ENCODE results near the gene EPSTI1.
"Not testable (repeated sequence)": the region's sequence is repeated elsewhere in the genome, so short reads cannot be mapped to it uniquely, and the experiment has no call there.

Gene EPSTI1

DNA sequence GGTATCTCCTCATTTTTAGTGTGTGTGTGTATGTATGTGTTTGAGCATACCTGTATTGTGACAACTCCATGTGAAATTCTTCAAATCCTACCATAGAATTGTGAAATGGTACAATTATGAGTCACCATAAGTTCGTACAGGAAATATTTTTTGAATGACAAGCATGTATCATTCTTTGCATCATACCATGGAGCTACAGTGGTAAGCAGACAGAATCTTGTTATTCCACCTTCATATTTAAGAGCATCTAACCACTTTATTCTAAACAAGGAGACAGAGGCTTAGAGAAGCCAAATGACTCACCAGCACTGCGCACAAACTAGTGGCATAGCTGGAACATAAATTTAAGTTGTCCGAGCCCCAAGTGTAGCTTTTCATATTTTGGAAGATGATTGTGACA lies 4.5 kb upstream of the EPSTI1 start:
- DNase-seq (ENCODE audit: low read depth in 2 of 2), result peak; percentile 72 to 97
- TF ChIP-seq, protein P1, sequence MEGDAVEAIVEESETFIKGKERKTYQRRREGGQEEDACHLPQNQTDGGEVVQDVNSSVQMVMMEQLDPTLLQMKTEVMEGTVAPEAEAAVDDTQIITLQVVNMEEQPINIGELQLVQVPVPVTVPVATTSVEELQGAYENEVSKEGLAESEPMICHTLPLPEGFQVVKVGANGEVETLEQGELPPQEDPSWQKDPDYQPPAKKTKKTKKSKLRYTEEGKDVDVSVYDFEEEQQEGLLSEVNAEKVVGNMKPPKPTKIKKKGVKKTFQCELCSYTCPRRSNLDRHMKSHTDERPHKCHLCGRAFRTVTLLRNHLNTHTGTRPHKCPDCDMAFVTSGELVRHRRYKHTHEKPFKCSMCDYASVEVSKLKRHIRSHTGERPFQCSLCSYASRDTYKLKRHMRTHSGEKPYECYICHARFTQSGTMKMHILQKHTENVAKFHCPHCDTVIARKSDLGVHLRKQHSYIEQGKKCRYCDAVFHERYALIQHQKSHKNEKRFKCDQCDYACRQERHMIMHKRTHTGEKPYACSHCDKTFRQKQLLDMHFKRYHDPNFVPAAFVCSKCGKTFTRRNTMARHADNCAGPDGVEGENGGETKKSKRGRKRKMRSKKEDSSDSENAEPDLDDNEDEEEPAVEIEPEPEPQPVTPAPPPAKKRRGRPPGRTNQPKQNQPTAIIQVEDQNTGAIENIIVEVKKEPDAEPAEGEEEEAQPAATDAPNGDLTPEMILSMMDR (IDR thresholded peaks at IDR 0.05; ENCODE audit: low read depth, low read length), result no peak
- no peak overlapping the region for H3K4me3 ChIP-seq (replicated peaks in 1 of 2; ENCODE audit: low read depth in 2 of 2, low read length in 2 of 2)

DNA sequence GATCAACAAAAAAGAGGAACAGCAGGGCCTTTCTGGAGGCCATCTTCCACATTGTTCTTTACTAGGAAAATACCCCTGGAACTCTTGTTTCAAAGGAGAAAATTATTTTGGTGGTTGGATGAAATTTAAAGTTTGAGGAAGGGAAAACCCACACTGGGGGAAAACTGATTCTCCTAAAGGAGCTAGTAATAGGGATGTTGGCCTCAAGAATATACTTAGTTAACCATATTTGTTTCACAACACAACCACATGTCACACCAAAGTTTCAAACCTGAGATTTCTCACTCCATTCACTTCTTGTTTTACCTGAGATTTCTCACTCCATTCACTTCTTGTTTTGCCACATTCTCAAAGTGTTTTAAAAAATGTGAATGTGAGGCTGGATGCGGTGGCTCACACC lies 2.8 kb upstream of the EPSTI1 start:
- TF ChIP-seq, protein P1 (IDR thresholded peaks at IDR 0.05; ENCODE audit: low read depth, low read length), result no peak
- no peak for DNase-seq (ENCODE audit: low read depth in 2 of 2)
- no peak overlapping the region for H3K4me3 ChIP-seq (replicated peaks in 1 of 2; ENCODE audit: low read depth in 2 of 2, low read length in 2 of 2)

DNA sequence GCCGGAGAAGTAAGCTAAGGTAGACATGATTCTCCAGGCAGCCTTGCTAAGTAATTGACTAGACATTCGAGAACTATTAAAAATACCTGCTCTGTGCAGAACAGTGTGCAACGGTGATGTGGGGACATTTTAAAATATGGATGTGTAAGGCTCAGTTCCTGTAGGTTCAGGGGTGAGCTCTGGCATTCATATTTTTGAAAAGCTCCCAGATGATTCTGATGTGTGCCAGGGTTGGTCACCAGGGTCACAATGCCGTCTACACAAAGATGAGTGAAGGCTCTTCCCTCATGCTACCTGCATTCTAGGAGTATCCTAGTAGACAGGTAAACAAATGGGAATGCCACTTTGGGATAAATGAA lies 702 bp upstream of the EPSTI1 start:
- DNase-seq (ENCODE audit: low read depth in 2 of 2), result no peak
- no peak overlapping the region for H3K4me3 ChIP-seq (replicated peaks in 1 of 2; ENCODE audit: low read depth in 2 of 2, low read length in 2 of 2)
- TF ChIP-seq, protein P1 (IDR thresholded peaks at IDR 0.05; ENCODE audit: low read depth, low read length), result no peak

DNA sequence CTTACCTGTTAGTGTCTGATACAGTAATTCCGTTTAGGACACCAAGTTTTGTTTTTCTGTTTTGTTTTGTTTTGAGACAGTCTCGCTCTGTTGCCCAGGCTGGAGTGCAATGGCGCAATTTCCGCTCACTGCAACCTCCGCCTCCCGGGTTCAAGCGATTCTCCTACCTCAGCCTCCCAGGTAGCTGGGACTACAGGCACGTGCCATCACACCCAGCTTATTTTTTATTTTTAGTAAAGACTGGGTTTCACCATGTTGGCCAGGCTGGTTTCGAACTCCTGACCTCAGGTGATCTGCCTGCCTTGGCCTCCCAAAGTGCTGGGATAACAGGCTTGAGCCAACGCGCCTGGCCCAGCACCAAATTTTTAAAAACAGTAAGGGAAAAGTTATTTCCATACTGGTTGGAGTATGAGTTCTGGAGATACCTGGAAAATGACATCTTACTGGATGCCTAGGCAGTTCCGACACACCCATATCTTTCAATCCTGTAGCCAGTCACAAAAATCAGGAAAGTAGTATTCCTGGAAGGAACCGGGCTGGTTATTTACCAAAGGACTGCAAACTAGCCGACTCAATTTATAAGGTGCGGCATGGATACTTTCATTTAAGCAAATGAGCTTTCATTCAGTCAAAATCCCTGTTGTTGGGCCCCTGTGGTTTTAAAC lies 676 bp downstream of the EPSTI1 start:
- not testable (repeated sequence) for DNase-seq (ENCODE audit: low read depth in 2 of 2)
- H3K4me3 ChIP-seq (replicated peaks in 1 of 2; ENCODE audit: low read depth in 2 of 2, low read length in 2 of 2), result peak overlapping the region; percentile 52 to 56

DNA sequence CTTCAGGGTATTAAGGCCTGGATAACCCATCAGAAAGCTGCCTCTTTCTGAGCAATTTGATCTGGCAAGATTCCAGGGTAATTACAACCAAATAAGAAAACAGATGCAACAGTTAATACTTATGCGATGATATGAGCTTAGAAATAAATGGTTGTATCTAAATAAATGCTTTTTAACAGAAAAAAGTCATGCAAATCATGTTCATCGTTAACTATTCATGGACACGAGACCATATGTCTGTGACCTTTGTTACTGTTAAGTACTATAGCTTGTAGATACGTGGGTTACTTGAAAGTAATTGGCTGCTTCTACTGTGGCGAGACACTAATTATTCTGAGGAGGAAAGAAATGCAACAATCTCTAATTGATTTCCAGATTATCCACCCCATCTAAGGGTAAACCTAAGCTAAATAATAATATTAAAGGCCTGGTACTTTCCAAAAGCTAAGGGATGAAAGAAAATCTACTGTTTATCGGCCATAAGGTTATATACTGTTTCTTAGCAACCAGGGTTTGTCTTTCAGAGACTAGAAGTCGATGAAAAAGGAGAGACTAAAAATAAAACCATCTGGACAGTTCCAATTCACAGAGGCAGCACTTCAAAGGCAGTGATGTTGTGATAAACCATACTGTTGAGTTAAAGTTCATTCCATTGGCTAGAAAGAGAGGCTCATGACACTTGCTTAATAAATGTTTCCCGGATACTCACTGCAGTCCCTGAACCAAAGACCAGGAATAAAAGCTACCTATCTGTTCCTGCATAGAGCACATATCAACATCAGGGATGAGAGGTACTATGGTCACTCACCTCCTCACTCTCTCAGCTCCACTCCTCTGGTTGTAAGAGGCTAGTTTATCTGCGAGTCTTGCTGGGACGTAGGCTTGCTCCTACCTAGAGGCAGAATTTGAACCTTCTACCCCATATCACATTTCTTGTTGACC lies 1.5 kb downstream of the EPSTI1 start:
- TF ChIP-seq, protein P1 (IDR thresholded peaks at IDR 0.05; ENCODE audit: low read depth, low read length), result no peak
- peak overlapping the region; percentile 8 to 34 for H3K4me3 ChIP-seq (replicated peaks in 1 of 2; ENCODE audit: low read depth in 2 of 2, low read length in 2 of 2)
- peak; percentile 41 to 42 for DNase-seq (ENCODE audit: low read depth in 2 of 2)

DNA sequence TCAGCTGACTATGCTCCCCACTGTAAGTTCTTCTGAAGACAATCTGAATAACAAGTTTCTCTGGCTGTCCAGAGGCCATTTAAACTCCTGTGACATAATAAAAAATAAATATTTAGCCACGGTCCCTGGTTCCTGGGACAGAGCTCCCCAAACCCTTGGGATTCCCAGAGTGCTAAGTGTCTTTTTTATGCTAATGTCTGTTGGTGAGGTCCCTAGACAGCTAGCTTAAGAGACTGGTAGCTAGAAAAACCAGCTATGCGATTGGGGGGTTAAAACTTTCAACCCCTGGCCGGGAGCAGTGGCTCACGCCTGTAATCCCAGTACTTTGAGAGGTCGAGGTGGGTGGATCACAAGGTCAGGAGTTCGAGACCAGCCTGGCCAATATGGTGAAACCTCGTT lies 5.9 kb downstream of the EPSTI1 start:
- no peak overlapping the region for H3K4me3 ChIP-seq (replicated peaks in 1 of 2; ENCODE audit: low read depth in 2 of 2, low read length in 2 of 2)
- TF ChIP-seq, protein P1 (IDR thresholded peaks at IDR 0.05; ENCODE audit: low read depth, low read length), result no peak
- DNase-seq (ENCODE audit: low read depth in 2 of 2), result no peak
